Measurements from ENCODE around the gene TTC28.
"Not testable (repeated sequence)": the region's sequence is repeated elsewhere in the genome, so short reads cannot be mapped to it uniquely, and the experiment has no call there.

TTC28 gene

DNA sequence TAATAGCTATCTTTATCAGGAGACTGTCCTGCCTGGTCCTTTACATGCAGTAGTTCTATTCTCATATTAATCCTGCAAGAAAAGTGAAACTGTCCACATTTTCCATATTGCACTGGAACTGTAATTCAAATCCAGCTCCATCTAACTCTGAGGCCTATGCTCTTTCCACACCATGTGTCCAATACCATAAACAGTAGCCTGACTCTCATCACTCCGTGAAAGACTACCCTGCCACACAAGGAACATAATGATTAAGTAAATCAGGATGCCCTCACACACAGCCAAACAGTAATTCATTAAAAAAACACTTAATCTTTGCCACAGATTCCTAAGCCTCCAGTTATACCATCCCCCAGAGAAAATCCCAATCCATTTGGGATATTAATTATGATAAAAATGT lies 475.3 kb downstream of the TTC28 start:
- no peak for DNase-seq (ENCODE audit: low read depth)
- TF ChIP-seq CTCF (IDR thresholded peaks at IDR 0.05; ENCODE audit: insufficient read depth, low read depth, low read length, missing control alignments), result no peak
- no peak overlapping the region for H3K4me3 ChIP-seq (ENCODE audit: low read length)

DNA sequence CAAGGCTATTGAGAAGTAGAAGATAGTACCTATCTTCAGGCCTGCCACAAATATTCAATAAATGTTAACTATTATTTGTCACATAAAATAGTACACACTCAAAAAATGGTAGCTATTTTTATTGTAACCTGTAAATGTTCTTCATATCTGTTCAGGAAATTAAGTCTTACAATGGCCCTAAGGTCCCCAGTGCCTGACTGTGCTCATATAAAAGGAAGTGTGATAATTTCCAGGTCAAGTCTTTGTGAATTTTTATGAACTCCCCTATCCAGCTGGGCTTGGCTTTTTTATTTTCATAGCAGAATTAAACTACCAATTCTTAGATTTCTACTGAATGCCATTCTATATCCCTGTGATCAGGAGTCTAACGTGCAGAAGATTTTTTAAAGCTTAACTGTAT lies 476.4 kb downstream of the TTC28 start:
- no peak overlapping the region for H3K4me3 ChIP-seq (ENCODE audit: low read length)
- TF ChIP-seq CTCF (IDR thresholded peaks at IDR 0.05; ENCODE audit: insufficient read depth, low read depth, low read length, missing control alignments), result no peak
- no peak for DNase-seq (ENCODE audit: low read depth)

DNA sequence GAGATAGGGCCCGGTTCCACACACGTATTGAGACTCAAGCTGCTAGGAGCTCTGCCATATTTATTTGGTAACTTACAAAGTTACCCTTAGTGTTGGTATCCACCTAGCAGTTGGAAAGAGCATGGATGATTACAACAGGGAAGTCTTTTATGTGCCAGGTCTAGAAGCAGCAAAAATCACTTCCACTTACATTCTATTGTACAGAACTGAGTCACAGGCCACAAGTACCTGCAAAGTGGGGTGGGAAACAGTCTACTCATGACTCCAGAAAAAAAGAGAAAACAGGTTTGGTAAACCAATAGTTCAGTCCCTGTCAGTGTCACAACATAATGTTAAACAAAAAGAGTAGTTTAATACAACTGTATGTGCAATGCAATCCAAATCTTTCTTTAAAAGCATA lies 480.9 kb downstream of the TTC28 start:
- DNase-seq (ENCODE audit: low read depth), result peak; percentile 58
- no peak for TF ChIP-seq CTCF (IDR thresholded peaks at IDR 0.05; ENCODE audit: insufficient read depth, low read depth, low read length, missing control alignments)
- H3K4me3 ChIP-seq (ENCODE audit: low read length), result no peak overlapping the region

DNA sequence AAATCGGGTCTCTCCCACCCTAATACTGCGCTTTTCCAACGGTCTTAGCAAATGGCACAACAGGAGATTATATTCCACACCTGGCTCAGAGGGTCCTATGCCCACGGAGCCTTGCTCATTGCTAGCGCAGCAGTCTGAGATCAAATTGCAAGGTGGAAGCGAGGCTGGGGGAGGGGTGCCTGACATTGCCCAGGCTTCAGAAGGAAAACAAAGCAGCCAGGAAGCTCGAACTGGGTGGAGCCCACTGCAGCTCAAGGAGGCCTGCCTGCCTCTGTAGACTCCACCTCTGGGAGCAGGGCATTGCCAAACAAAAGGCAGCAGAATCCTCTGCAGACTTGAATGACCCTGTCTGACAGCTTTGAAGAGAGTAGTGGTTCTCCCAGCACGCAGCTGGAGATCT lies 488.1 kb downstream of the TTC28 start:
- not testable (repeated sequence) for DNase-seq (ENCODE audit: low read depth); H3K4me3 ChIP-seq (ENCODE audit: low read length)

DNA sequence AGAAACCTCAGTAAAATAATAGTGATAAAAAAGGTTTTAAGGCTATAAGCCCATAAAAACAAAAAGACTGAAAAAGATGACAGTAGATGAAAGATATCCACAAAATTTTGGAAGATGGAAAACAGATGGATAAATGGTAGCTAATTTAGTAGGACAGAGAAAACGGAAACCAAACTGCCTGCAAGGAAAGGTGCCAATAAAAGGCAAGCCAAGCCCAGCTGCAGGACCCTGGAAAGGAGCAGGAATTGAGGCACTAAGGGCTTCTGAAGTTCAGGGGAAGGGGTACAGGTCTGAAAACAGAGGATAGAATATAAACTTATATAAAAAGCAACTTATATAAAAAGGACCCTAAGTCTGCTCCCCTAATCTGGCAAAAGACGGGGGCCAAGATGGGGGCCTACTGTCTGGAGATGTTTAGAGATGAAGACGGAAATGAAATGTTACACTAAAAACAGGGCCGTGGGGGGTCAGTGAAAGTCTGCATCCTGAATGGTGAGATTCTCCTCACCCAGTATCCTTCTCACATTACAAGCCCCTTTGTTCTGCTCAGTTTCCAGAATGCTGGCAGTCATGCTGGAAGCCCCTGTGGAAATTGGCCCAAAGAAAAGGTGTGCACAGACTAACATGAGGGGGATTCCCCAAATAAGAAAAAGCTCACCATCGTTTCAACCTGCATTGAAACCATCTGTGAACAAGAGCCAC lies 491.3 kb downstream of the TTC28 start:
- no peak for TF ChIP-seq CTCF (IDR thresholded peaks at IDR 0.05; ENCODE audit: insufficient read depth, low read depth, low read length, missing control alignments)
- no peak for DNase-seq (ENCODE audit: low read depth)
- no peak overlapping the region for H3K4me3 ChIP-seq (ENCODE audit: low read length)

- no peak for TF ChIP-seq CTCF (IDR thresholded peaks at IDR 0.05; ENCODE audit: insufficient read depth, low read depth, low read length, missing control alignments)
- DNase-seq (ENCODE audit: low read depth), result no peak
- H3K4me3 ChIP-seq (ENCODE audit: low read length), result no peak overlapping the region
Measured at GRCh38 chr22:28187612-28188011, 492.0 kb downstream of the TTC28 start.

- H3K4me3 ChIP-seq (ENCODE audit: low read length), result no peak overlapping the region
- DNase-seq (ENCODE audit: low read depth), result no peak
- TF ChIP-seq CTCF (IDR thresholded peaks at IDR 0.05; ENCODE audit: insufficient read depth, low read depth, low read length, missing control alignments), result no peak
Measured at GRCh38 chr22:28186641-28187040, 493.0 kb downstream of the TTC28 start.
